Right cardiac atrium (tissue), 5 donors: ENCODE results near the gene KCNJ8. TPM values are rescaled to one million over a fixed set of nuclear protein-coding genes. Genes with fewer than 3 reads are reported as not detected.

Source experiments
- ATAC-seq, 2 donors: fragments of 200-7000 bp; cut with Tn5 transposase; one replicate each; pipeline versions ENCODE4 v1.8.0 to v1.9.1; 2020; ENCODE audit warnings: moderate library complexity in 2 of 2, mild to moderate bottlenecking in 1 of 2
- DNase-seq, 3 donors: peaks; one replicate each; pipeline ENCODE4 v3.0.0-alpha.2; 2020
- H3K27ac ChIP-seq: one replicate; pipeline ENCODE4 v1.5.1; 2013; ENCODE audit warnings: mild to moderate bottlenecking, low read length, control low read depth, moderate library complexity
- H3K27me3 ChIP-seq: one replicate; pipeline ENCODE4 v1.6.1; 2013; ENCODE audit not compliant: control insufficient read depth, insufficient read depth
- H3K4me1 ChIP-seq: one replicate; pipeline ENCODE4 v1.6.1; 2013; ENCODE audit warnings: low read length; ENCODE audit not compliant: control insufficient read depth, insufficient read depth
- H3K4me3 ChIP-seq: one replicate; pipeline ENCODE4 v1.5.1; 2013; ENCODE audit warnings: low read length, control low read depth
- H3K9me3 ChIP-seq: one replicate; pipeline ENCODE4 v1.6.1; 2013; ENCODE audit warnings: low read length; ENCODE audit not compliant: control insufficient read depth
- WGBS: extraction: QIAGEN DNeasy Blood & Tissue Kit; methylation state at CpG from one replicate; pipeline ENCODE4 v1.1.7; 2013; 5-methylcytosine and 5-hydroxymethylcytosine counted together
- intact Hi-C, 4 donors: fragments of 100-400 bp; cut with DNase I; formaldehyde crosslinking; loops; one replicate each; pipeline versions ENCODE4 v1.11.0 to v1.14.0; 2022 to 2023
- long read RNA-seq, 4 donors: library from polyadenylated mRNA; unstranded; transcript quantifications; one replicate each; pipeline ENCODE4 v2.0.0, GENCODE V29; 2020 to 2021
- polyA plus RNA-seq: library from polyadenylated mRNA; stranded (reverse); fragments of 200-250 nt; gene quantifications from one replicate; pipeline ENCODE4 v1.2.3, GENCODE V29; 2013
- total RNA-seq, 4 donors: library from RNA; stranded (reverse); fragmentation: NEBNext Ultra II Directional; extraction: Animal tissue kit (Norgen Biotek cat#: 25700); gene quantifications; one replicate each; pipeline ENCODE4 v1.2.1, GENCODE V29; 2021
- donor health status: healthy with polysubstance abuse.
- donor health status: DM: no; HTN: yes; CAD: no.
- donor health status: DM: no; HTN: no; CAD: no.
- donor health status: DM: no; HTN: yes; CAD: no; lungs with severe emphysema.
- donor health status: DM: yes; HTN: yes; CAD: no.

The KCNJ8 gene
- total RNA-seq (10 to 100 TPM; 37.5 to 45.0 (median 40.4) TPM), polyA plus RNA-seq (25.7 TPM)
- long read RNA-seq, donor 1, transcript KCNJ8-201 (3 exons, 2,389 nt), result major isoform, 65 of 87 reads
- long read RNA-seq, donor 1, partial matches to known transcripts, result 10 of 87 reads
- long read RNA-seq, donor 1, other reads (novel, unspliced or antisense), result 12 of 87 reads
- long read RNA-seq, donor 2, transcript KCNJ8-201 (3 exons, 2,389 nt), result major isoform, 21 of 23 reads
- long read RNA-seq, donor 2, partial matches to known transcripts, result 0 of 23 reads
- long read RNA-seq, donor 2, other reads (novel, unspliced or antisense), result 2 of 23 reads
- long read RNA-seq, donor 3, transcript KCNJ8-201 (3 exons, 2,389 nt), result major isoform, 216 of 264 reads
- long read RNA-seq, donor 3, partial matches to known transcripts, result 31 of 264 reads
- long read RNA-seq, donor 3, other reads (novel, unspliced or antisense), result 17 of 264 reads
- long read RNA-seq, donor 4, transcript KCNJ8-201 (3 exons, 2,389 nt), result major isoform, 32 of 33 reads
- long read RNA-seq, donor 4, partial matches to known transcripts, result 0 of 33 reads
- long read RNA-seq, donor 4, other reads (novel, unspliced or antisense), result 1 of 33 reads

GRCh38 chr12:21774358-21775132 lies at the start of gene KCNJ8:
Gene KCNJ8 (minus strand): TSS chr12:21774706. CDS start chr12:21773616, 1,090 bp downstream.
- peaks cover 4% of the 10 kb centered on the region for H3K4me1 ChIP-seq
- H3K9me3 ChIP-seq, result no peaks in the 10 kb centered on the region
- peak within 1 kb of the TSS; percentile 97 for H3K4me3 ChIP-seq
- intact Hi-C loops, result loop anchor here in 2 of 4 donors (2.0 to 5.0 kb wide), 2 partner anchors 166 to 168 kb away; partner anchors contain the start of gene ABCC9 (in 2 of the 2)
- under 1% methylated on average over 49 of the region's 49 CpGs for WGBS
- peak; percentile 95 for ATAC-seq
- no peaks in the 10 kb centered on the region for H3K27me3 ChIP-seq
- peak within 1 kb of the TSS; percentile 97 for H3K27ac ChIP-seq
- peak; percentile 91 to 95 (median 95) for DNase-seq

- intact Hi-C loops, result no loop called here
- WGBS, result 59% methylated on average over 8 of the region's 8 CpGs
Measured at GRCh38 chr12:21823581-21823980, 49.1 kb upstream of the KCNJ8 start.

GRCh38 chr12:21819678-21820077 lies 45.2 kb upstream of the KCNJ8 start:
- intact Hi-C loops, result no loop called here
- DNase-seq, result no peak
- Histone ChIP-seq H3K4me3 (no peak overlapping the region), H3K4me1 (peaks cover 4% of the 10 kb centered on the region), H3K9me3 (no peaks in the 10 kb centered on the region), H3K27ac (no peak overlapping the region), H3K27me3 (no peaks in the 10 kb centered on the region)
- ATAC-seq, result no peak

More at GRCh38 chr12:21823581-21823980, 49.1 kb upstream of the KCNJ8 start:
- peaks cover 1% of the 10 kb centered on the region for H3K4me1 ChIP-seq
- H3K27me3 ChIP-seq, result no peaks in the 10 kb centered on the region
- no peaks in the 10 kb centered on the region for H3K9me3 ChIP-seq
- no peak overlapping the region for H3K27ac ChIP-seq
- DNase-seq (peak; percentile 70 to 86 (median 84)), ATAC-seq (peak; percentile 78 to 89)
- H3K4me3 ChIP-seq, result no peak overlapping the region

- WGBS, result 22% methylated on average over 2 of the region's 2 CpGs
- intact Hi-C loops, result no loop called here
- Histone ChIP-seq H3K4me1 (peaks cover 4% of the 10 kb centered on the region), H3K4me3 (no peak overlapping the region), H3K9me3 (no peaks in the 10 kb centered on the region), H3K27me3 (no peaks in the 10 kb centered on the region), H3K27ac (peak overlapping the region; percentile 27)
- DNase-seq (no peak), ATAC-seq (no peak)
Measured at GRCh38 chr12:21819236-21819635, 44.7 kb upstream of the KCNJ8 start.

- Histone ChIP-seq H3K27me3 (no peaks in the 10 kb centered on the region), H3K9me3 (no peaks in the 10 kb centered on the region), H3K4me1 (peaks cover 4% of the 10 kb centered on the region), H3K4me3 (no peak overlapping the region), H3K27ac (no peak overlapping the region)
- peak in 1 of 2 donors; percentile 74 for ATAC-seq
- WGBS, result 27% methylated on average over 2 of the region's 2 CpGs
- DNase-seq, result no peak
- intact Hi-C loops, result no loop called here
Measured at GRCh38 chr12:21818627-21819026, 44.1 kb upstream of the KCNJ8 start.

- ATAC-seq, result no peak
- DNase-seq, result no peak
- Histone ChIP-seq H3K27me3 (no peaks in the 10 kb centered on the region), H3K9me3 (no peaks in the 10 kb centered on the region), H3K4me1 (peaks cover 4% of the 10 kb centered on the region), H3K27ac (no peak overlapping the region), H3K4me3 (no peak overlapping the region)
- intact Hi-C loops, result no loop called here
- 70% methylated on average over 1 of the region's 1 CpG for WGBS
Measured at GRCh38 chr12:21815306-21816062, 41.0 kb upstream of the KCNJ8 start.

- peaks cover 4% of the 10 kb centered on the region for H3K4me1 ChIP-seq
- H3K4me3 ChIP-seq, result no peak overlapping the region
- H3K27me3 ChIP-seq, result no peaks in the 10 kb centered on the region
- intact Hi-C loops, result no loop called here
- H3K9me3 ChIP-seq, result no peaks in the 10 kb centered on the region
- no peak for ATAC-seq
- peak in 2 of 3 donors; percentile 27 to 50 for DNase-seq
- 81% methylated on average over 3 of the region's 3 CpGs for WGBS
- peak overlapping the region; percentile 27 for H3K27ac ChIP-seq
Measured at GRCh38 chr12:21814814-21815213, 40.3 kb upstream of the KCNJ8 start.

- intact Hi-C loops, result no loop called here
Measured at GRCh38 chr12:21814327-21814726, 39.8 kb upstream of the KCNJ8 start.

GRCh38 chr12:21813751-21814150 lies 39.2 kb upstream of the KCNJ8 start:
- Histone ChIP-seq H3K27me3 (no peaks in the 10 kb centered on the region), H3K4me1 (peaks cover 3% of the 10 kb centered on the region), H3K4me3 (no peak overlapping the region), H3K27ac (no peak overlapping the region), H3K9me3 (no peaks in the 10 kb centered on the region)
- WGBS, result 53% methylated on average over 3 of the region's 3 CpGs
- ATAC-seq (peak; percentile 44 to 68), DNase-seq (no peak)
- intact Hi-C loops, result no loop called here

More at GRCh38 chr12:21814327-21814726, 39.8 kb upstream of the KCNJ8 start:
- Histone ChIP-seq H3K27ac (no peak overlapping the region), H3K9me3 (no peaks in the 10 kb centered on the region), H3K4me1 (peaks cover 4% of the 10 kb centered on the region), H3K27me3 (no peaks in the 10 kb centered on the region), H3K4me3 (no peak overlapping the region)
- DNase-seq (no peak), ATAC-seq (no peak)
- WGBS, result 85% methylated on average over 2 of the region's 2 CpGs

- H3K27me3 ChIP-seq, result no peaks in the 10 kb centered on the region
- DNase-seq (no peak), ATAC-seq (no peak)
- no peaks in the 10 kb centered on the region for H3K9me3 ChIP-seq
- no peak overlapping the region for H3K27ac ChIP-seq
- intact Hi-C loops, result no loop called here
- no peak overlapping the region for H3K4me3 ChIP-seq
- peaks cover 3% of the 10 kb centered on the region for H3K4me1 ChIP-seq
Measured at GRCh38 chr12:21813125-21813524, 38.6 kb upstream of the KCNJ8 start.
